ENCODE data around the gene PAIP2B.

The PAIP2B gene, protein sequence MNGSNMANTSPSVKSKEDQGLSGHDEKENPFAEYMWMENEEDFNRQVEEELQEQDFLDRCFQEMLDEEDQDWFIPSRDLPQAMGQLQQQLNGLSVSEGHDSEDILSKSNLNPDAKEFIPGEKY

DNA sequence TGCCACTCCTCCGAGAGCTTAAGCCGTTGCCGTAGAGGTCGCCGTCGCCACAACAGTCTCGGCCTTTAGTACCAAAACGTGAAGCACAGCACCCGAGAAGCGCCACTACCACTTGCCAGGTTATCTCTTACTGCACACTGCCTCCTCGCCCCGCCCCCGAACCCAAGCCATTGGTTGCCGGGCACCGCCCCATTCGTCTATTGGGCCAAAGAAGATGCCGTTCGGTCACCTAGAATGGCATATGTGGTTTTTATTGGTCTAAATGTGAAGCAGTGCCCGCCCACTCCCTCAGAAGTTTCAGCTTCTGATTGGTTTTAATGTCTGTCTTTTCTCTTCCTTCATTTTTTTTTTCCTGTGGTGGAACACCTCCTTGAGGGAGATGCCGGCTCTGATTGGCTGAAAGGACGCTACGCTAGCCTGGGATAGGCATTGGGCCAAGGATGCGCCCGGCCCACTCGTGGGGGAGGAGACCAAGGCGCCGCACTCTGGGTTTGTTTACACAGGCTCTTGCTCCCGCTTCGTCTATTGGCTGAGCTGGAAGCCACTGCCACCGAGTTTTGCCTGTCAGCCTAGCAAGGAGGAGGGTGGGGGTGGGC is at the start of gene PAIP2B:
TSS of gene PAIP2B (minus strand) at position 139 of the 596 bp plus-strand sequence. CDS start 24,514 bp downstream, outside the sequence.
- peak within 1 kb of the TSS; percentile 53 for H3K4me3 ChIP-seq (replicated peaks; ENCODE audit: low read depth, low read length)
- DNase-seq (ENCODE audit: extremely low read depth, low read depth), result peak; percentile 96
- TF ChIP-seq, protein P1, sequence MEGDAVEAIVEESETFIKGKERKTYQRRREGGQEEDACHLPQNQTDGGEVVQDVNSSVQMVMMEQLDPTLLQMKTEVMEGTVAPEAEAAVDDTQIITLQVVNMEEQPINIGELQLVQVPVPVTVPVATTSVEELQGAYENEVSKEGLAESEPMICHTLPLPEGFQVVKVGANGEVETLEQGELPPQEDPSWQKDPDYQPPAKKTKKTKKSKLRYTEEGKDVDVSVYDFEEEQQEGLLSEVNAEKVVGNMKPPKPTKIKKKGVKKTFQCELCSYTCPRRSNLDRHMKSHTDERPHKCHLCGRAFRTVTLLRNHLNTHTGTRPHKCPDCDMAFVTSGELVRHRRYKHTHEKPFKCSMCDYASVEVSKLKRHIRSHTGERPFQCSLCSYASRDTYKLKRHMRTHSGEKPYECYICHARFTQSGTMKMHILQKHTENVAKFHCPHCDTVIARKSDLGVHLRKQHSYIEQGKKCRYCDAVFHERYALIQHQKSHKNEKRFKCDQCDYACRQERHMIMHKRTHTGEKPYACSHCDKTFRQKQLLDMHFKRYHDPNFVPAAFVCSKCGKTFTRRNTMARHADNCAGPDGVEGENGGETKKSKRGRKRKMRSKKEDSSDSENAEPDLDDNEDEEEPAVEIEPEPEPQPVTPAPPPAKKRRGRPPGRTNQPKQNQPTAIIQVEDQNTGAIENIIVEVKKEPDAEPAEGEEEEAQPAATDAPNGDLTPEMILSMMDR (IDR thresholded peaks at IDR 0.05; ENCODE audit: low read depth, low read length, missing control alignments), result no peak

DNA sequence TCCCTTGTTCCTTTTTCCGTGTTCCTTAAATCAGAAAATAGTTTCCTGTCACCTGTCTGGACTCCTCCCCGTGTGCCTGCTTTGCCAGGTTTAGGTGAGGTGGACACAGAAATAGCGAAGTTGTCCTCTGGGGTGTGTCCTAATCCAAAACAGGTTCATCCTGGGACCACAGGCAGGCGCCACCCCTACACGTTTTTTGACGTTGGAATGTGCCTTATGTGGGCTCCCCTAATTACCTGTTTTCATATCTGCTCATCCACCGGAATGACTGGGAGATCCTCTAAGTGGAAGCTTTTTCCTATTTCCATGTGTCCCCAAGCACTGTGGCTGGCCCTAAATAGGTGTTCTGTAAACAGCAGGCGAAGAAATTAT is 49.0 kb upstream of the PAIP2B start:
- H3K4me3 ChIP-seq (replicated peaks; ENCODE audit: low read depth, low read length), result no peak overlapping the region
- no peak for DNase-seq (ENCODE audit: extremely low read depth, low read depth)
- TF ChIP-seq, protein P1 (IDR thresholded peaks at IDR 0.05; ENCODE audit: low read depth, low read length, missing control alignments), result no peak

DNA sequence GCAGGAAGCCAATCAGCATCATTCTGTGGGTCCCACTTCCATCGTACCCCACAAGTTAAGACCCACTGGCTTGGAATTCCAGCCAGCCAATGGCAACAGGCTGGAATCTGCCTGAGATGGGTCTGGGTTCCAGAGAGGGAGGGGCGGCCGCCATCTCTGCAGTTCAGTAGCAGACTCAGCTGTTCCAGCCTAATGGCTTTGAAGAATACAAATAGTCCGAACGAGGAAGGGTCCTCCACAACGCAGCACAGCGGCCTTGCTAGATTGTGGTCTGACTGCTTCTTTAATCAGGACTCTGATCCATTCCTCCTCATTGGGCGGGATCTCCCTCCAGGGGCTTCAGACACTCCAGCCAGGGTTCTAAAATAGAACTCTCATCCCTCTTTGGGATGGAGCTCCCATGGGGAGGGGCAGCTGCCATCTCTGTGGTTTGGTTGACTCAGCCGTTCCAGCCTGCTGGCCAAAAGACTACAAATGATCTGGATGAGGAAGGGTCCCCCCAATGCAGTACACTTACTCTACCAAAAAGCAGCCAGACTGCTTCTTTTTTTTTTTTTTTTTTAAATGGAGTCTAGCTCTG is 42.7 kb upstream of the PAIP2B start:
- TF ChIP-seq, protein P1 (IDR thresholded peaks at IDR 0.05; ENCODE audit: low read depth, low read length, missing control alignments), result no peak
- no peak overlapping the region for H3K4me3 ChIP-seq (replicated peaks; ENCODE audit: low read depth, low read length)
- no peak for DNase-seq (ENCODE audit: extremely low read depth, low read depth)

DNA sequence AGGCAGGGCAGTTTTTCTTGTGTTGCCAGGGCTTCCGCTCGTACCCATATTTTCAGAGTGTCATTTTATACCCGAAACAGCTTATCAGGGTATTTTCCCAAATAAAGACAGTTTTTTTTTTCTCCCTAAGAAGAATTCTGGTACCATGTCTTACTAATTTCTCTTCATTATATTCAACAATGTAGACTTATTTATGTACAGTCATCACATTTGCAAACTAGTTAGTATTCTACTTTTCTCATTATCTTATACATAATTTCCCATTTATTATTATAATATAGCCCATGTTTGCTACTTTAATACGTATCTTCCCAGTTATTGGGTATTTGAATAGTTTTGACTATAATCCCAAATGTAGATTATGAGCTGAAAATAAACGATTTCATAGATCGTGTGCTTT is 36.5 kb upstream of the PAIP2B start:
- H3K4me3 ChIP-seq (replicated peaks; ENCODE audit: low read depth, low read length), result no peak overlapping the region
- no peak for DNase-seq (ENCODE audit: extremely low read depth, low read depth)

DNA sequence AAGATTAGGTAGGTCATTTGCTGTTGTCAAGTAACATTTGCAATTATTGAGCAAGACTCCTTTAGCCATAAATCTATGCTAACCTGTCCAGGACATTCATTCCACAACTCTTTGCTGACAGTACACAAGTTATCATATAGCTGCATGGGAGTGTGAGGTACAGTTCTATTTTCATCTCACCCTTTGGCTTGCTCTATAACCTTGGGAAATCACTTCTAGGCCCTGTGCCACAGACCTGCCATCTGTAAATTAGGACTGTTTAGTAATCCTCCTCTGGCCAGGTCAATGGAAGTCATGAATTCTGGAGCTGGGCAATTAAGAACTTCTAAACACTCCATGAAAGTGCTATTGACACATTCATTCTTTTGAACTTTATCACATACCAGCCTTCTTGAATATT is 34.6 kb upstream of the PAIP2B start:
- no peak overlapping the region for H3K4me3 ChIP-seq (replicated peaks; ENCODE audit: low read depth, low read length)
- TF ChIP-seq, protein P1 (IDR thresholded peaks at IDR 0.05; ENCODE audit: low read depth, low read length, missing control alignments), result no peak
- DNase-seq (ENCODE audit: extremely low read depth, low read depth), result no peak

More for the DNA sequence above, 36.5 kb upstream of the PAIP2B start:
- TF ChIP-seq, protein P1 (IDR thresholded peaks at IDR 0.05; ENCODE audit: low read depth, low read length, missing control alignments), result no peak

DNA sequence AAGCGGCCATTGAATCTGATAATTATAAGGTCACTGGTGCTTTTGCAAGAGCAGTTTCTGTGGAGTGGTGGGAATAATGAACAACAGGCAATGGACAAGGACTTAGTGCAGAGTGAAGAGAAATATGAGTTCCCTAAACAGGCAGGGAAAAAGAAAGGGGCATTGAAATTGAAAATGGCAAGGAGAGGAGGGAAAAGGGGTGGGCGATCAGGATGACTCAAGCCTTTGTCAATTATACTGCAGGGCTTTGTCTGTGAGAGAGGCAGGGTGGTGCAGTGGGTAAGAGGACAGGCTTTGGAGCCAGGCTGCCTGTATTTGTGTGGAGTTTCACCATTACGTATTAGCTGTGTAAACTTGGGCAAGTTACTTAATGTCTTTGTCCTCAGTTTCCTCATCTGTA is 29.5 kb upstream of the PAIP2B start:
- TF ChIP-seq, protein P1 (IDR thresholded peaks at IDR 0.05; ENCODE audit: low read depth, low read length, missing control alignments), result no peak
- H3K4me3 ChIP-seq (replicated peaks; ENCODE audit: low read depth, low read length), result no peak overlapping the region
- no peak for DNase-seq (ENCODE audit: extremely low read depth, low read depth)

All from HFF-Myc (cell line).